GM18858 (cell line): ENCODE results near the gene DAB2.

ENCODE experiments used
- ATAC-seq: cut with Tn5 transposase; IDR thresholded peaks from one replicate; pipeline ENCODE4 v1.9.1; 2021; ENCODE audit not compliant: unreplicated experiment

DAB2 gene

DNA sequence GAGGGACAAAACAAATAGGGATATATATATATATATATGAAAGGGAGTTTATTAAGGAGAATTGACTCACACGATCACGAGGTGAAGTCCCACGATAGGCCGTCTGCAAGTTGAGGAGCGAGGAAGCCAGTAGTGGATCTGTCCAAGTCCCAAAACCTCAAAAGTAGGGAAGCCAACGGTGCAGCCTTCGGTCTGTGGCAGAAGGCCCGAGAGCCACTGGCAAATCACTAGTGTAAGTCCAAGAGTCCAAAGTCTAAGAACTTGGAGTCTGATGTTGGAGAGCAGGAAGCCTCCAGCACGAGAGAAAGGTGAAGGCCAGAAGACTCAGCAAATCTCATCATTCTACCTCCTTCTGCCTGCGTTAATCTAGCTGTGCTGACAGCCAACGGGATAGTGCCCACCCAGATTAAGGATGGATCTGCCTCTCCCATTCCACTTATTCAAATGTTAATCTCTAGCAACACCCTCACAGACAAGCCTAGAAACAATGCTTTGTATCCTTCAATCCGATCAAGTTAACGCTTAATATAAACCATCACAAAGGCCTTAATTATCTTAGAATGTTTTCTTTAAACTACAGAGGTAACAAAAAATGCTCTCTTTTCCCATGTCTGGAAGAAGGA is 23.8 kb upstream of the DAB2 start:
- no peak for ATAC-seq

DNA sequence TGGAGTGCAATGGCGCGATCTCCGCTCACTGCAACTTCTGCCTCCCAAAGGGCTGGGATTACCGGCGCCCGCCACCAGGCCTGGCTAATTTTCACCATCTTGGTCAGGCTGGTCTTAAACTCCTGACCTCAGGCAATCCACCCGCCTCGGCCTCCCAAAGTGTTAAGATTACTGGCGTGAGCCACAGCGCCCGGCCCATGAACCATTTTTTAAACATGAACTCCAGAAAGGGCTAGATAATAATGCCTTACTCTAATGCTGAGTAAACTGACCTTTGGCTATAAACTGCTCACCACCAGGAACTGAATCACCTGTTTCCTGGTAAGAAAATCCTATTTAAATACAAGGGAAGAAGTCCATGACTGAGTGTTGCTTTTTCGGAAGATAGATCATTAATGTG is 23.2 kb upstream of the DAB2 start:
- no peak for ATAC-seq

DNA sequence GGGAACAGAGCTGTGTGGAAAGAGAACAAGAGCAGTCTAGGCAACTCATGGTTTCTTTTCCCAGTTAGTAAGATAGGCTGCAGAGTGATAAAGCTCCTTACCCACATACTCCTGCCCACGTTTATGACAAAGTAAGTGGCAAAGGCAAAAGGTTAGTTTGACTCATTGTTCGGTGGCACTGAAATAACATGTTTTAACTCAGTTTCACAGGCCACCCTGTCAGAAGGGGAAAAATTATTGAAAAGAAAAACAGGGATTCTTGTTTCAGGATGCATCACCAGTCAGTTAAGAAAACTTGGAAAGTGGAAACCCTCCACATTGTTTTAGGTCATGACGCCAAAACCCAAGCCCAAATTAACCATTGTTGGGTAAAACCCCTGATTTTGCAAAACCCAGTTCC is 22.3 kb upstream of the DAB2 start:
- no peak for ATAC-seq

DNA sequence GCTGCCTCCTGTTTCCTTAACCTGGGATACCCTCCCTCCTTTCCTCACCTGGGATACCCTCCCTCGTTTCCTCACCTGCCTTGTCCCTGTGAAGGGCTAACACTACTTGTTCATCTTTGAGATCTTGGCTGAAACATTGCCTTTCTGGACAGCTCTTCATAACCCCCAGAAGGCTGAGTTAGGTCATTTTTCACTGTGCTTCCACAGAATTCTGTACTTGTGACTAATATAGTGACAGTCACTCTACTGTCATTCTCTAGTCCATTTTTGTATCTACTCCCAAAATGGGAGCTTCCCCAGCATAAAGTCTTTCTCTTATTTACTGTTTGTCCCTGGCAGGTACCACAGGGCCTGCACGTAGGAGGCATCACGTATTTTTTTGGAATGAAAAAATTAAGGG is 21.5 kb upstream of the DAB2 start:
- ATAC-seq, result no peak

DNA sequence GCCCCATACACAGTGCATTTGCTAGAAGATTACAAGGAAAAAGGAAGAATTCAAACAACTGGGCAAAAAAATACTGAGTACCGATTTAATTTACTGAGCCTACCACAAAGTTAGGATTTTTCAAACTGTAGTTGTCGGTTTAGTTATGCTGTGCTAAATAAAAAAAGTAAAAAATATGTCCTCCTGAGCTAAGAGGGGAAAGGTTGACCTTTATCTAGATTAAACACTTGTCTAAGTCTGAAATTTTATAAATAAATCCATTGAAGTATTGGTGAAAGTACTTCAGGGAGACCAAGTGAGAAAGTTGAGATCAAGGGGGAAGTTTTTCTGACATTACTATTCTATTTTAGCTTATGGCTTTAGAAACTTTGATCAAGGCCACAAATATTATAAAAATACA is 19.1 kb upstream of the DAB2 start:
- ATAC-seq, result no peak

DNA sequence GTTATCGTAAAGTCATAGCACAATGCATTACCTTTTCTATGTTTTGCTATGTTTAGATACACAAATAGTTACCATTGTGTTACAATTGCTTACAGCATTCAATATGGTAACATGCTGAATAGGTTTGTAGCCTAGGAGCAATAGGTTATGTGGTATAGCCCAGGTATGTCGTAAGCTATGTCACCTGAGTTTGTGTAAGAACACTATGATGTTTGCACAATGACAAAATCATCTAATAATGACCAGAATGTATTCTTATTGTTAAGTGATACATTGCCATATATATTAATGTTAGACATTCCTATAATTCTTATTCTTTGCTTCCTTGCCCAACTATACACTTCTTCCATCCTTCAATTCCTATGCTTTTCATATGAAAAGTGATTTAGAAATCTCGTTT is 18.2 kb upstream of the DAB2 start:
- ATAC-seq, result no peak

DNA sequence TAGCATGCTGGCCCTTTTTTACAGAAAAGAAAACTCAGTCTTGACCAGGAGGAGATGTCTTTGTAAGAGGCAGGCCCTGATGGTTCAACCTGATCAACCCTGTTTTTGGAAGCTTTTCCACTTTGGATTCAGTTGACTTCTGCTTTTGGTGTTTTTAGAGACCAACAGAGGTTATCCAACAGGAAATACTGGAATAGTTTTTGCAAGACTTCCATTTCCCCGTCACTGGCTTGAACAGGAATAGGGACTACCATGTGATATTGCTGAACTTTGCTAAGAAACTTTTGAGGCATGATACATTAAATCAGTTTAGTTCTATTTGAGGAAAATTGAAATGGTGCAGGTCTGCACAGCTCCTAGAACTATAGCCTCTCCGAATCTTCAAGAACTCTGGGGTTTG is 17.1 kb upstream of the DAB2 start:
- ATAC-seq, result no peak

DNA sequence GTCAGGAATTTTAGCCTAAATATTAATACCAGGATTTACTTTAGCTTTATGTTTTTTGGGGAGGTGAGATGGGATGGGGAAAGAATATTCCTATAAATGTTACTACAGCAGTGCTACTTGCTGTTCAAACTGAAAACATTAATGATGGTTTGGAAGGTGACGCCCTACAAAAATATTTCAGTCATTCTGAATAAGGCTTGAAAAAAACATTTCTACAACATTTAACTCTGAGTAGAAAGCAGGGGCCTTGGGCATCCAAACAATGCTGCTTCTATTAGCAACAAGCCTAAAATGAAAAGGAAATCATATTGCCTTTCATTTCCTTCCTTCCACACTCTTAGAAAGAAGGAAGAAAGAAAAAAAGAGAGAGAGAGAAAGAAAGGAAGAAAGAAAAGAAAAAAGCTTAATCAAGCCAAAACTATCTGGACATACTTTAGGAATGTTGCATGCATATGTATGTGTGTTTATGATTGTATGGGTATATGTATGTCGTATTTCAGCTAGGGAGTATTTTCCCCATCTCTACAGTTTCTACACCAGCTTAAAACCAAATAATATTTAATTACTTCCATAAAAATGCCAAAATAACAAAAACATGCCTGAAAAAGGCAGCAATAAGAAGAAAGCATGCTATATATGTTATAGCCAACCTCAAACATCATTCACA is 16.3 kb upstream of the DAB2 start:
- ATAC-seq, result no peak

DNA sequence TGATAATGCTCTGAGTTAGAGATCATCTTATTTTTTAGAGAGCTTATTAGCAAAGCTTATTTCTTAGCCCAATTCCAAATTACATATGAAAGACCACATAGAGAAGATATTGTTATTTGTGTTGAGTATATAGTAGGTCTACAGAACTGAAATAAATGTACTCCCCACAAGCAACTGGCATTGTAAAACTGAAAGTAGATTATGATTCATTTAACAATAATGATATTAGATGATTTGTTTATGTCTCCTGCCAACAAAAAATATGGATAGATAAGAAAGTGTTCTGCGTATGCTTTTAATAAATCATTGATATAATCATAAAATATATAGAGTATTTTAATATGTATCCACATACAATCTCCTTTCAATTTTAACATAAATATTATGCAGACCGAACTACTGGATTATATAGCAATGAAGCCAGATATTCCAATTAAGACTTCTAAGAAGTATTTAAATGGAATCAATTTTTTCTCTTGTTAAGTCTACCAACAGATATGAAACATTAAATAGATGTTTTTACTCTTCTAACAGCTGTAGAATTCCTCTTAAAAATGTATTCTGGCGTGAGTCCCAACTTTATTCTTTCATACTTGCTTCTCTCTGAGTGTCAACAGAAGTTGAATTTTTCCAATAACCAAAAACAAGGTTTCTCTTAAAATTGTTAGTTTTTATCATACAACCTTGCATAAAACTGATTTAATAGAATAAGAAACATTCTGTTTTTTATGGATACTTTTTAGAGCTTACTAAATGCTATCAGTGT is 15.6 kb upstream of the DAB2 start:
- no peak for ATAC-seq

DNA sequence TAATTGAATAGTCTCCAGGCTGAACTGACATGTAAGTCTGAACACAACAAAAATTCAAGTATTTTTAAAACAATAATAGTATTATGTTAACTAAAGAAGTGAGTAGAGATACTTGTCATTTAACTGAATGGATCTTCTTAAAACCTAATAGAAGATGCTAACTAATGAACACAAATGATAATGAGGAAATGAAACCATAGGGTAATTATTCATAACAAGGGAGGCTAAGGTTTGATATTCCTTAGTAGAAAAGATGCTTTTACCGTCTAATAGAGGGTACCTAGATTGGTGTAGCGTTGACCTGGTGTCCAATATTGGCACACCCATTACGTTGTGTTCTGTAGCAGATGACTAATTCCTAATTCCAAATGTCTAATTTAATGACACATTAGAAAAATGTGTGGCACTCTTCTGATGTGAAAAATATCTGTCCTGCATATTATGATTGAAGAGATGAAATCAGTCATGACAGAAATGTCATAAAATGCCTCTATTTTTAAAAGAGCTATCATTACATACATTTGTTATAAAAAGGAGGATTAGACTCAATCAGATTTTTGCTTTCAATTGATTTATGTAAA is 14.9 kb upstream of the DAB2 start:
- ATAC-seq, result no peak

DNA sequence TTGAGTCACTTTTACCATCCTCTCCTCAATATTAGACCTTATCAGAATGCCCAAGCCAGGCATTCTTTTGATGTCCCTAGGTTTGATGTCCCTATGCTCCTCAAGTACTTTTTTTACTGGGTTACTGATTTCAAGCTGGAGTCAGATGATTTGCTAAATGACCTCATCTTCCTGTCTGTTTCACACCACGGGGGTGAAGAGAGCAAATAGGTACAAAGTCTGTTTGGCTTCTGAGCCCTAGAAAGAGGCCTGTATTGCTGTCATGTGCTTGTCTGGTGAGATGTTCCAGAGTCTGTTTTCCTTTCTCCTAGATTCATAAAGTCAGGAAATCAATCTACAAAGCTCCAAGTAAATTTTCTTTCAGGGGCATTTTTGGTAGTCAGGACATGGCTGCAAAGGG is 12.7 kb upstream of the DAB2 start:
- no peak for ATAC-seq

DNA sequence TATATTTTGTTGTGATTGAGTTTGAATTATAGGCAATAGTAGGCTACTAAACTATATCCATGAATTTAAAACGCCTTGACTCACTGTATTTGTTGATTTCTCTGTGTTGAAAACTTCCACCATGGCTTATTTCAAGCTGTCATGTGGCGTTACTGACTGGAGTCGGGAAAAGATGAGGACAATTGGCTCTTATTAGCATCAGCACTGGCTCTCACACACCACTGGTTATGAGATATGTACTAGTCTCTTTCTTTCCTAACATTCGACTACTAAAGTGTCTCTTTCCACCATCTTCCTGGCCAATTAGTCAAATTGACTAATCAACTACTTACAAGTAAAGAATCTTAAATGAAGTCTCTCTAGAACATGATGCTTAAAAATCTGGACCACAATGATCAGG is 9.1 kb upstream of the DAB2 start:
- no peak for ATAC-seq

DNA sequence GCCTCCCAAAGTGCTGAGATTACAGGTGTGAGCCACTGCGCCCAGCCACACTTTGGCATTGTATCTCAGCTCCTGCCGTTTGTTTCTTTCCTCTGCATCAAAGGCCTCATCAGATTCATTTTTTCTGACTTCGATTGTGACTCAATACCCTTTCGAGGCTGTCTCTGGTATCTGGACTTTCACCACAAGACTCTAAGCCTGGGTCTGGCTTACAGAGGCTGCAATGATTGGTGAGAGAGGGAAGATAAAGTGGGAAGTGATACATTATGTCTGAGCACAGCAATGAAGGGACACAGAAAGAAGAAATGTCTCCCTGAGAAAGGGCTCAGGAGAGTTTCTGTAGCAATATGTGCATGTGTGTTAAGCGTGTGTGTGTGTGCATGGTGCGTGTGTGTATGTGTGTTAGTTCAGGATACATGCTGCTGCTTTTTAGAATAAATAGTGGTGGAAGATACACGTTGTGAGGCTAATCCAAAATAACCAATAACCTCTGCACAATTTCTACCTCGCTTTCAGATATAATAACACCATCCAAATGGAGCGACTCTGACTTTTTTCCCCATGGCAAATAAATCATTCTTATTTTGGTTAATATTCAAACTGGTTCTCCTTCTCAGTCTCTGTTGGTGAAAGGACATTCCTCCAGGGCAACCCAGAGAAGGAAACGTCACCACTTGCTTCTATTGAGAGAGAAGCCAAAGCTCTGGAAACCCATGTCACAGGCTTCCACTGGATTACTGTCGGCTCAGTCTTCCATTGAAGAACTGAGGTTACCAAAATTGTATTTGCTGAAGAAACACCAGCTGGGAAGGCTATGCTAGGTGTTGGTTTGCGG is 8.1 kb upstream of the DAB2 start:
- ATAC-seq, result no peak

DNA sequence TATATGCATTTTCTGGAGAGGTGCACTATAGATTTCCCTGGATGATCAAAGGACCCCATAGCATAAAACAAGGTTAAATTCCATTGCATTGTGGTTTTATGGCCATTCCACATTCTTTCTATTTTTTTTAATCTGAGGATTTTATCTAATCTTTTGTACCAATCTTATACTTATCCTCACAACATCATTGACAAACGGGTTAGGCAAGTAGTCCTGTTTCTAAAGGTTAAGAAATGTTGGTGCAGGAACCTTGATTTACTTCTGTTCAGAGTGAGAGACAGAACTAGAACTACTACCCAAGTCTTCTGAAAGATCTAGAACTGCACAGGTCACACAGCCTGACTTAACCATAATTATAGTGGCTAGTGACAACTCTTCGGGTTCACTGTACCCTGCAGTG is 5.7 kb upstream of the DAB2 start:
- ATAC-seq, result no peak

DNA sequence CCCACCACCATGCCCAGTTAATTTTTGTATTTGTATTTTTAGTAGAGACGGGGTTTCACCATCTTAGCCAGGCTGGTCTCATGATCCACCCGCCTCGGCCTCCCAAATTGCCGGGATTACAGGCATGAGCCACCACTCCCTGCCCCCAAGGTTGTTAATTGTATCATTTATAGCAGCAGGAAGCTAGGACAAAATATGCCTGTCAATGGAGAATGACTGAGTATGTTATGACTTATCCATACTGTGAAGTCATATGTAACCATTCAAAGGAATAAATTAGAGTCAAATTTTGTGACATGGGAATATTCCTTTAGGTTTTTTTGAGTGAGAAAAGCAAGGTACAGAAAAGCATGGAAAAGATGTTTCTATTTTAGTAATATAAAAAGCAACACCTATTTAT is 3.9 kb upstream of the DAB2 start:
- ATAC-seq, result no peak

DNA sequence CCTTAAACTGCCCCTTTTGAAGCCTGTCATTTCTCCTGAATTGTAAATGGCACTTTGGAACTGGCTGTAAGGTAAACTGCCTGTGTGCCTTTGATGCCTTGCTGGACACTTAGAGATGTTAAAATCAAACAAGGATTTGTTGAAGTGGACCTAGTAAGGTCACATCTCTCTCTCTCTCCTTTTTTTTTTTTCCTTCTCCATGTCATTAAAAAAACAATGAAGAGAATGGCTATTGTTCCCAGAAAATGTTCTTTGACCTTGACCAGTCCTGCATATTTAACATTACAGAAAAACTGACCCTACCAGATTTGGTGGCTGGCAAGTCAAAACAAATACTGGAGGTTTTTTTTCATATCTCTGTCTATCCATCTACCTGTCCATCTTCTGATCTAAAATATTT is 2.9 kb upstream of the DAB2 start:
- ATAC-seq, result no peak

DNA sequence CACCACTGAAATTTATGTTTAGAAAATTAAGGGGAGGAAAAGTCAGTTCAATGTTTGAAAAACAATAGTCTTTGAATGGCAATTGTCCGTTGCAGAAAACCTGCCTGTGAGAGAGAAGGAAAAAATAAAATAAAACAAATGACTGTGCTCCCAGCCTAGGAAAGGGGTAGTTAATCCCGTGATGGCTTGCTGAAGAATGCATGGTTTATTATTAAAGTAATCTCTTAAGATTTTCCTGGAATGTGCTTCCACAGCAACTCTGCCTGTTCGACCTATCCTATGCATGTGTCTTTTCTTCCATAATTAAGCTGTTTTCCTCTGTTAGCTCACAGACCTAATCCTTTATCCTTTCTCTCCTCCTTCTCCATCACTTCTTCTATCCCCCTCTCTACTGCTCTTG is 2.4 kb upstream of the DAB2 start:
- no peak for ATAC-seq

DNA sequence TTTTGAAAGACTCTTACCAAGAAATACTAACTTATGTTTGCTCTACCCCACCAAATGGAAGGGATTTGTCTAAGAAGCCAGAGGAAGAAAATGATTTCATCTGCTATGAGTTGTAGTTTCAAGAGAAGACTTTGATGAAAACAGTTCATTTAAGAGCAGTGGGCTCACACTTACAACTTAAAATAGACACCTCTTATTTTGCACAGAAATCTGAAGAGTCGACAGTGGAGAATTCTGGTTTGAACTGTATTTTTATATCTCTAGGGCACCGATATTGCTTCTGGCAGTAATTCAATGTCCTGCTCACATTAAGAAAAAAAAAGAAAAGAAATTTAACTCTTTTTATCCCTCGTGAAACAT is 1.9 kb upstream of the DAB2 start:
- ATAC-seq, result no peak

DNA sequence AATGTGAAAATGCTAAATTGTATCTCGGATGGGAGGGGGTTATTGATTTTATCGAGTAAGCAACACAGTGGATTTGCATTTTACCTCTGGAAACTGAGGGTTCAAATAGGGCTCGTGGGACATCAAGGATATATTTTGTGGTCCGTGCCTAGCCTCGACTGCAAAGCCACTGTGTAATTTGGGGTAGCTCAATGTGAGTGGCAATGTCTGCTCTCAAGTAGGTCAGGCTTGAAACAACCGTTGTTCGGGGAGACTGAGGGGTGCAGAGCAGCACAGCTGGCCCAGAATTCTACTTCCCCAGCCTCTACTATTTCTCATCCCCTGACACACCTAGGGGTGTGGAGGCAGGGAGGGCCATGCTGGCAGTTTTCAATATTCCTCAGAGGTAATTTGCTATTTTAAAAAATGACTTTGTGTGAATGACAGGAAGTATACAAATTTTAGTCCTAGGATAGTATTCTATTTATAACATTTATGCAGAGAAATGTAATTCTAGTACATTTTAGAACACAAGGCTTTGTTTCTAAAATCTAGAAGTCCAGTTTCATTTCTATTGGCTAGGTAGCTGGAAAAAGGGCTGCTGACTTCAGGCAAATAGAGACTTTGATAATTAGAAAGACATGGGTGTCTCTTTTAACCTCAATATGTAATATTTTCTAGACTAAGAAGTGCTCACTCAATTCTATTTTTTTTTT is 1.4 kb upstream of the DAB2 start:
- no peak for ATAC-seq

DNA sequence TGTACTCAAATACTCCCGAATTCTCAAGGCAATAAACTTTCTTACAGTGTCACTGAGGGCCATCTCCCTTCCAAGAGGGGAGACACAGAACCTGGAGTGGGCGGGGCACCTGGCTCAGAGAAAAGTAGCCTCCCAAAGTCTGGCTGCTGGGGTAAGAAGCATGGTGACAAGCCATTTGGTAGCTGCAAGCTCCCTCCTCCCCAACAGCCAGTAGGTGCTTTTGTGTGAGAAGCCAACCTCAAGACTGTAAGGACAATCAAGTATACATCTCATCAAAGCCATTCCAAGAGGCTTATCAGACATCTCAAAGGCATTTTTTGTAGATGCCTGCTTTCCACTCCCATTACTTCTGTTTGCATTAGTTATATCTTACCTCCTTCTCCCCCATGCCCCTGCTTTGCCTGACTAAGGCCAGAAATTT is 1.4 kb downstream of the DAB2 start:
- no peak for ATAC-seq
